GM23338 (cell line): Measurements from ENCODE around the gene LIFR.

ENCODE experiments used
- EZH2 ChIP-seq: fragments of 200-600 bp; sonication (generic); IDR thresholded peaks from one replicate; pipeline ENCODE4 v1.8.0; 2017; ENCODE audit warnings: antibody characterized with exemption, mild to moderate bottlenecking, low read depth; ENCODE audit not compliant: unreplicated experiment
- JUNB ChIP-seq: IDR thresholded peaks from one replicate; pipeline ENCODE4 v1.6.1; 2016; ENCODE audit warnings: antibody characterized with exemption; ENCODE audit not compliant: unreplicated experiment
- ZNF331 ChIP-seq: fragments of 250-450 bp; sonication (Bioruptor Pico); IDR thresholded peaks from 2 replicates; pipeline ENCODE4 v1.5.0; 2020; ENCODE audit warnings: low read depth, mild to moderate bottlenecking, moderate library complexity
- TF ChIP-seq, protein P1 (sequence below), 2 experiments: fragments of 200-600 bp in 1 of 2; sonication (generic) in 1 of 2; conservative IDR thresholded peaks; 2 replicates each; pipeline versions ENCODE4 v1.5.1 to v1.6.1; 2016 to 2017; ENCODE audit warnings: antibody characterized with exemption in 2 of 2, low read depth in 2 of 2, mild to moderate bottlenecking in 2 of 2, moderate library complexity in 1 of 2

DNA sequence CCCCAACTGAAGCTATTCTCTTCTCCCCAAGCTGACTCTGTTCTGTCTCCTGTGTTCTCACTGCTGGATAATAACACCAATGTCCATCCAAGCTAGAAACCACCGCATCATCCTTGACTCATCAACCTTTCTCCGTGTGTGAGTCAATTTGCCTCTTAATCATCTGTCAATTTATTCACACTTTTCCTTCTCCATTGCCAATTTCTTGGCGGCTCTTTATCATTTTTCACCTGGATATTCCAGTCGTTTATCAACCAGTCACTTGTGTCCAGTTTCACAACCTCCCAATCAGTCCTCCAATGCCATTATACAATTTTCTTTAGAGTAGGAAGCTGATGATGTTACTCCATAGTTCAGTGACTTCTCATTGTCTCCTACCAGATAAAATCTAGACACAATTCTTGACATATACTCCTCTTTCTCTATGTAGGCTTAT lies 45.4 kb upstream of the LIFR start:
- TF ChIP-seq EZH2 (no peak), ZNF331 (CRISPR knock-in tag) (no peak), JUNB (no peak)
- TF ChIP-seq, protein P1, sequence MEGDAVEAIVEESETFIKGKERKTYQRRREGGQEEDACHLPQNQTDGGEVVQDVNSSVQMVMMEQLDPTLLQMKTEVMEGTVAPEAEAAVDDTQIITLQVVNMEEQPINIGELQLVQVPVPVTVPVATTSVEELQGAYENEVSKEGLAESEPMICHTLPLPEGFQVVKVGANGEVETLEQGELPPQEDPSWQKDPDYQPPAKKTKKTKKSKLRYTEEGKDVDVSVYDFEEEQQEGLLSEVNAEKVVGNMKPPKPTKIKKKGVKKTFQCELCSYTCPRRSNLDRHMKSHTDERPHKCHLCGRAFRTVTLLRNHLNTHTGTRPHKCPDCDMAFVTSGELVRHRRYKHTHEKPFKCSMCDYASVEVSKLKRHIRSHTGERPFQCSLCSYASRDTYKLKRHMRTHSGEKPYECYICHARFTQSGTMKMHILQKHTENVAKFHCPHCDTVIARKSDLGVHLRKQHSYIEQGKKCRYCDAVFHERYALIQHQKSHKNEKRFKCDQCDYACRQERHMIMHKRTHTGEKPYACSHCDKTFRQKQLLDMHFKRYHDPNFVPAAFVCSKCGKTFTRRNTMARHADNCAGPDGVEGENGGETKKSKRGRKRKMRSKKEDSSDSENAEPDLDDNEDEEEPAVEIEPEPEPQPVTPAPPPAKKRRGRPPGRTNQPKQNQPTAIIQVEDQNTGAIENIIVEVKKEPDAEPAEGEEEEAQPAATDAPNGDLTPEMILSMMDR (conservative IDR thresholded peaks at IDR 0.05; ENCODE audit: low read depth in 2 of 2) = no peak
